ENCODE results near the gene SMIM43.

SMIM43 gene

GRCh38 chr4:121783210-121783609, 18.2 kb upstream of the SMIM43 start:
- H3K9ac ChIP-seq (ENCODE audit: low read length in 2 of 2): no peak overlapping the region
- H3K9me3 ChIP-seq (ENCODE audit: control insufficient read depth in 2 of 2, low read length in 2 of 2): peaks cover 0 to 4% of the 10 kb centered on the region in 2 donors
- H3K27me3 ChIP-seq (ENCODE audit: control insufficient read depth in 1 of 2, insufficient read depth in 2 of 2, low read length in 2 of 2): peaks cover 4 to 7% of the 10 kb centered on the region in 2 donors
- no peaks in the 10 kb centered on the region for H3K36me3 ChIP-seq (ENCODE audit: control insufficient read depth in 2 of 2, insufficient read depth in 2 of 2, low read length in 2 of 2)
- H3K27ac ChIP-seq (ENCODE audit: low read length): no peak overlapping the region
- H3K4me1 ChIP-seq (ENCODE audit: control insufficient read depth, insufficient read depth, low read length): no peaks in the 10 kb centered on the region
- H3K4me3 ChIP-seq (ENCODE audit: low read length in 2 of 2): no peak overlapping the region

- H3K9ac ChIP-seq (ENCODE audit: low read length in 2 of 2): no peak overlapping the region
- H3K9me3 ChIP-seq (ENCODE audit: control insufficient read depth in 2 of 2, low read length in 2 of 2): peaks cover 0 to under 1% of the 10 kb centered on the region in 2 donors
- H3K27ac ChIP-seq (ENCODE audit: low read length): no peak overlapping the region
- no peak overlapping the region for H3K4me3 ChIP-seq (ENCODE audit: low read length in 2 of 2)
- peaks cover 4 to 5% of the 10 kb centered on the region in 2 donors for H3K27me3 ChIP-seq (ENCODE audit: control insufficient read depth in 1 of 2, insufficient read depth in 2 of 2, low read length in 2 of 2)
- no peaks in the 10 kb centered on the region for H3K36me3 ChIP-seq (ENCODE audit: control insufficient read depth in 2 of 2, insufficient read depth in 2 of 2, low read length in 2 of 2)
- H3K4me1 ChIP-seq (ENCODE audit: control insufficient read depth, insufficient read depth, low read length): no peaks in the 10 kb centered on the region
Observed at GRCh38 chr4:121778991-121779628, 14.1 kb upstream of the SMIM43 start.

GRCh38 chr4:121777625-121778024, 12.7 kb upstream of the SMIM43 start:
- H3K36me3 ChIP-seq (ENCODE audit: control insufficient read depth in 2 of 2, insufficient read depth in 2 of 2, low read length in 2 of 2): no peaks in the 10 kb centered on the region
- no peak overlapping the region for H3K4me3 ChIP-seq (ENCODE audit: low read length in 2 of 2)
- no peaks in the 10 kb centered on the region for H3K9me3 ChIP-seq (ENCODE audit: control insufficient read depth in 2 of 2, low read length in 2 of 2)
- no peaks in the 10 kb centered on the region for H3K4me1 ChIP-seq (ENCODE audit: control insufficient read depth, insufficient read depth, low read length)
- peaks cover 4 to 5% of the 10 kb centered on the region in 2 donors for H3K27me3 ChIP-seq (ENCODE audit: control insufficient read depth in 1 of 2, insufficient read depth in 2 of 2, low read length in 2 of 2)
- no peak overlapping the region for H3K9ac ChIP-seq (ENCODE audit: low read length in 2 of 2)
- H3K27ac ChIP-seq (ENCODE audit: low read length): no peak overlapping the region

- no peak overlapping the region for H3K27ac ChIP-seq (ENCODE audit: low read length)
- no peak overlapping the region for H3K9ac ChIP-seq (ENCODE audit: low read length in 2 of 2)
- H3K36me3 ChIP-seq (ENCODE audit: control insufficient read depth in 2 of 2, insufficient read depth in 2 of 2, low read length in 2 of 2): no peaks in the 10 kb centered on the region
- H3K9me3 ChIP-seq (ENCODE audit: control insufficient read depth in 2 of 2, low read length in 2 of 2): no peaks in the 10 kb centered on the region
- no peak overlapping the region for H3K4me3 ChIP-seq (ENCODE audit: low read length in 2 of 2)
- no peaks in the 10 kb centered on the region for H3K4me1 ChIP-seq (ENCODE audit: control insufficient read depth, insufficient read depth, low read length)
- H3K27me3 ChIP-seq (ENCODE audit: control insufficient read depth in 1 of 2, insufficient read depth in 2 of 2, low read length in 2 of 2): peaks cover 4 to 5% of the 10 kb centered on the region in 2 donors
Observed at GRCh38 chr4:121776610-121777401, 11.8 kb upstream of the SMIM43 start.

- peaks cover 0 to 6% of the 10 kb centered on the region in 2 donors for H3K27me3 ChIP-seq (ENCODE audit: control insufficient read depth in 1 of 2, insufficient read depth in 2 of 2, low read length in 2 of 2)
- no peaks in the 10 kb centered on the region for H3K4me1 ChIP-seq (ENCODE audit: control insufficient read depth, insufficient read depth, low read length)
- no peaks in the 10 kb centered on the region for H3K36me3 ChIP-seq (ENCODE audit: control insufficient read depth in 2 of 2, insufficient read depth in 2 of 2, low read length in 2 of 2)
- no peaks in the 10 kb centered on the region for H3K9me3 ChIP-seq (ENCODE audit: control insufficient read depth in 2 of 2, low read length in 2 of 2)
- H3K9ac ChIP-seq (ENCODE audit: low read length in 2 of 2): no peak overlapping the region
- no peak overlapping the region for H3K27ac ChIP-seq (ENCODE audit: low read length)
- no peak overlapping the region for H3K4me3 ChIP-seq (ENCODE audit: low read length in 2 of 2)
Observed at GRCh38 chr4:121773883-121774282, 8.9 kb upstream of the SMIM43 start.

- Histone ChIP-seq H3K36me3 (ENCODE audit: control insufficient read depth in 2 of 2, insufficient read depth in 2 of 2, low read length in 2 of 2) (no peaks in the 10 kb centered on the region), H3K9ac (ENCODE audit: low read length in 2 of 2) (no peak overlapping the region), H3K27me3 (ENCODE audit: control insufficient read depth in 1 of 2, insufficient read depth in 2 of 2, low read length in 2 of 2) (peaks cover 0 to 6% of the 10 kb centered on the region in 2 donors), H3K4me1 (ENCODE audit: control insufficient read depth, insufficient read depth, low read length) (no peaks in the 10 kb centered on the region), H3K4me3 (ENCODE audit: low read length in 2 of 2) (no peak overlapping the region), H3K9me3 (ENCODE audit: control insufficient read depth in 2 of 2, low read length in 2 of 2) (no peaks in the 10 kb centered on the region), H3K27ac (ENCODE audit: low read length) (no peak overlapping the region)
Observed at GRCh38 chr4:121771869-121772268, 6.9 kb upstream of the SMIM43 start.

GRCh38 chr4:121769341-121769740, 4.4 kb upstream of the SMIM43 start:
- Histone ChIP-seq H3K4me3 (ENCODE audit: low read length in 2 of 2) (no peak overlapping the region), H3K27ac (ENCODE audit: low read length) (no peak overlapping the region), H3K36me3 (ENCODE audit: control insufficient read depth in 2 of 2, insufficient read depth in 2 of 2, low read length in 2 of 2) (no peaks in the 10 kb centered on the region), H3K9me3 (ENCODE audit: control insufficient read depth in 2 of 2, low read length in 2 of 2) (no peaks in the 10 kb centered on the region), H3K4me1 (ENCODE audit: control insufficient read depth, insufficient read depth, low read length) (peaks cover 8% of the 10 kb centered on the region), H3K9ac (ENCODE audit: low read length in 2 of 2) (no peak overlapping the region), H3K27me3 (ENCODE audit: control insufficient read depth in 1 of 2, insufficient read depth in 2 of 2, low read length in 2 of 2) (peaks cover 12 to 16% of the 10 kb centered on the region in 2 donors)

GRCh38 chr4:121767166-121767565, 2.2 kb upstream of the SMIM43 start:
- H3K9me3 ChIP-seq (ENCODE audit: control insufficient read depth in 2 of 2, low read length in 2 of 2): no peaks in the 10 kb centered on the region
- peaks cover 8% of the 10 kb centered on the region for H3K4me1 ChIP-seq (ENCODE audit: control insufficient read depth, insufficient read depth, low read length)
- no peak overlapping the region for H3K4me3 ChIP-seq (ENCODE audit: low read length in 2 of 2)
- H3K27me3 ChIP-seq (ENCODE audit: control insufficient read depth in 1 of 2, insufficient read depth in 2 of 2, low read length in 2 of 2): peaks cover 18 to 20% of the 10 kb centered on the region in 2 donors
- H3K9ac ChIP-seq (ENCODE audit: low read length in 2 of 2): no peak overlapping the region
- H3K36me3 ChIP-seq (ENCODE audit: control insufficient read depth in 2 of 2, insufficient read depth in 2 of 2, low read length in 2 of 2): no peaks in the 10 kb centered on the region
- H3K27ac ChIP-seq (ENCODE audit: low read length): no peak overlapping the region

- H3K9me3 ChIP-seq (ENCODE audit: control insufficient read depth in 2 of 2, low read length in 2 of 2): no peaks in the 10 kb centered on the region
- H3K4me3 ChIP-seq (ENCODE audit: low read length in 2 of 2): no peak overlapping the region
- no peaks in the 10 kb centered on the region for H3K36me3 ChIP-seq (ENCODE audit: control insufficient read depth in 2 of 2, insufficient read depth in 2 of 2, low read length in 2 of 2)
- H3K27me3 ChIP-seq (ENCODE audit: control insufficient read depth in 1 of 2, insufficient read depth in 2 of 2, low read length in 2 of 2): peaks cover 18 to 20% of the 10 kb centered on the region in 2 donors
- H3K27ac ChIP-seq (ENCODE audit: low read length): no peak overlapping the region
- H3K9ac ChIP-seq (ENCODE audit: low read length in 2 of 2): no peak overlapping the region
- peaks cover 8% of the 10 kb centered on the region for H3K4me1 ChIP-seq (ENCODE audit: control insufficient read depth, insufficient read depth, low read length)
Observed at GRCh38 chr4:121765971-121766538, 1.1 kb upstream of the SMIM43 start.

GRCh38 chr4:121765368-121765705, 373 bp upstream of the SMIM43 start:
- Histone ChIP-seq H3K4me1 (ENCODE audit: control insufficient read depth, insufficient read depth, low read length) (peaks cover 8% of the 10 kb centered on the region), H3K27ac (ENCODE audit: low read length) (no peak overlapping the region), H3K36me3 (ENCODE audit: control insufficient read depth in 2 of 2, insufficient read depth in 2 of 2, low read length in 2 of 2) (no peaks in the 10 kb centered on the region), H3K4me3 (ENCODE audit: low read length in 2 of 2) (peak overlapping the region in 1 of 2 donors; percentile 57), H3K9me3 (ENCODE audit: control insufficient read depth in 2 of 2, low read length in 2 of 2) (no peaks in the 10 kb centered on the region), H3K27me3 (ENCODE audit: control insufficient read depth in 1 of 2, insufficient read depth in 2 of 2, low read length in 2 of 2) (peaks cover 18 to 20% of the 10 kb centered on the region in 2 donors), H3K9ac (ENCODE audit: low read length in 2 of 2) (no peak overlapping the region)

GRCh38 chr4:121764303-121764701, 662 bp downstream of the SMIM43 start:
- H3K27me3 ChIP-seq (ENCODE audit: control insufficient read depth in 1 of 2, insufficient read depth in 2 of 2, low read length in 2 of 2): peaks cover 18 to 21% of the 10 kb centered on the region in 2 donors
- no peak overlapping the region for H3K27ac ChIP-seq (ENCODE audit: low read length)
- peaks cover 8% of the 10 kb centered on the region for H3K4me1 ChIP-seq (ENCODE audit: control insufficient read depth, insufficient read depth, low read length)
- H3K9ac ChIP-seq (ENCODE audit: low read length in 2 of 2): no peak overlapping the region
- H3K9me3 ChIP-seq (ENCODE audit: control insufficient read depth in 2 of 2, low read length in 2 of 2): no peaks in the 10 kb centered on the region
- H3K4me3 ChIP-seq (ENCODE audit: low read length in 2 of 2): peak overlapping the region in 1 of 2 donors; percentile 57
- H3K36me3 ChIP-seq (ENCODE audit: control insufficient read depth in 2 of 2, insufficient read depth in 2 of 2, low read length in 2 of 2): no peaks in the 10 kb centered on the region
